Ammon's horn (tissue), 1 donor: ENCODE measurements around the gene LCE2B.

Experiments used
- DNase-seq: peaks from one replicate; pipeline ENCODE4 v3.0.0-alpha.2; 2016; ENCODE audit warnings: low spot score

Gene LCE2B

DNA sequence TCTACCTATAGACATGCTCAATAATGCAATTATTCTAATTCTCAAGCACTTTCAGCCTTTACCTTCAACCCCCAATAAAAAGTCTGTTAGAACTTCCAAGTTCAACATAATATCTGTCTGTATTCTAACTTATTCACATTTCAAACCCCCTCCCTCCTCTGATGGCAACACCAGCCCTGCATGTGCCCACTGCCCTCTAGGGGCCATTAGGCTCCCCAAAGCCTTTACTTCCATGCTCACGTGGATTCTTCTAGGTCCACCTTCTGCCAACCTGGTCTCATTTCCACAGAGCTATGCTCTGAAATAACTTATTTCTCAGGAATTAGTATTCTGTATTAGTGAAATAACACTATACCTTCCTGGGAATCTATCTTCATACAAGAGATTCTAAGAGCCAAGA lies 49.7 kb downstream of the LCE2B start:
- no peak for DNase-seq
